OCI-LY1 (cell line): ENCODE results near the gene RIGI.
"Not testable (repeated sequence)": the region's sequence is repeated elsewhere in the genome, so short reads cannot be mapped to it uniquely, and the experiment has no call there.

ENCODE experiments used
- CTCF ChIP-seq: fragments of 200-600 bp; sonication (generic), shearing (Covaris generic); IDR thresholded peaks from 2 replicates; pipeline ENCODE4 v1.5.1; 2017; ENCODE audit warnings: mild to moderate bottlenecking, antibody characterized with exemption, low read length, moderate library complexity, mixed read lengths
- EZH2 ChIP-seq: fragments of 200-600 bp; sonication (generic), shearing (Covaris generic); IDR thresholded peaks from 2 replicates; pipeline ENCODE4 v1.8.0; 2017; ENCODE audit warnings: borderline replicate concordance, mixed run types, mild to moderate bottlenecking, antibody characterized with exemption, low read length, moderate library complexity, mixed read lengths

GRCh38 chr9:32548213-32548612 is 22.2 kb upstream of the RIGI start:
- not testable (repeated sequence) for TF ChIP-seq CTCF, EZH2
